NCI-H460 (cell line): ENCODE data around the gene MYLK. TPM values are rescaled to one million over a fixed set of nuclear protein-coding genes. Genes with fewer than 3 reads are reported as not detected.

Experiments
- DNase-seq: peaks from one replicate; pipeline ENCODE4 v3.0.0-alpha.2; 2016; ENCODE audit warnings: low read depth; ENCODE audit errors: extremely low read depth
- total RNA-seq: library from RNA; depleted of rRNA; stranded (reverse); fragments of >200 nt; shearing (Covaris generic); gene quantifications from 2 replicates; pipeline ENCODE4 v1.2.3, GENCODE V29; 2014

Gene MYLK
- total RNA-seq, 1 experiment from 2014 or later, result not detected

DNA sequence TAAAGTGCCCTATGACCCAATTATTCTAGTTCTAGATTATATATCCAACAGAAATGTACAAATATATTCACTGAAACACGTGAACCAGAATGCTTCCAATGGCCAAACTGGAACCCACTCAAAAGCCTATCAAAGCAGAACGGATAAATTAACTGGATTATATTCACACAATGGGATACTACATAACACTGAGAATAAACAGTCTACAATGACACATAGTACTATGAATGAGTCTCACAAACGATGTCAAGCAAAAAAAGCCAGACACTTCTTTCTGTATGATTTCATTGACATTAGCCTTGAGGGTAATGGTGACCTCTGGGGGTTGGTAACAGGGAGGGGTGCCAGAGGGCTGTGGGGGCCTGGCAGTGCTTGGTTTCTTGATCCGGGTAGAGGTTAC lies 248.4 kb downstream of the MYLK start:
- DNase-seq, result no peak

DNA sequence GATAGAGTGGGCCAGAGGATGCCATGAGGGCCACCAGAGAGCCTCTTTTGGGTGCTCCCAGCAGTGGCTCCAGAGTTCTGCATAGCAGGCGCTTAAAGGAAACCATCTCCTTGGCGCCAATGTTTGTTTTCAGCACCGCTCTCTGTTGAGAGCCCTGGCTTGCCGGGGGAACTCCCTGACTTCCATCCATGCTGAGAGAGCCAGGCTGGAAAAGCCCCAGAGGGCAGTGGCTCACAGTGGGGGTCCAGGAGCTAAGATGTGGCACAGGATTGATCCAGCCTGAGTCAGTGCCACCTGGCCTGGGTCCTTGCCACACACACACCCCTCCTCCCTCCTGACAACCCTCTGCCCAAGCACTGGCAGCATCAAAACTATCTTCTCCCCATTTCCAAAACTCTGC lies 248.9 kb downstream of the MYLK start:
- DNase-seq, result no peak

DNA sequence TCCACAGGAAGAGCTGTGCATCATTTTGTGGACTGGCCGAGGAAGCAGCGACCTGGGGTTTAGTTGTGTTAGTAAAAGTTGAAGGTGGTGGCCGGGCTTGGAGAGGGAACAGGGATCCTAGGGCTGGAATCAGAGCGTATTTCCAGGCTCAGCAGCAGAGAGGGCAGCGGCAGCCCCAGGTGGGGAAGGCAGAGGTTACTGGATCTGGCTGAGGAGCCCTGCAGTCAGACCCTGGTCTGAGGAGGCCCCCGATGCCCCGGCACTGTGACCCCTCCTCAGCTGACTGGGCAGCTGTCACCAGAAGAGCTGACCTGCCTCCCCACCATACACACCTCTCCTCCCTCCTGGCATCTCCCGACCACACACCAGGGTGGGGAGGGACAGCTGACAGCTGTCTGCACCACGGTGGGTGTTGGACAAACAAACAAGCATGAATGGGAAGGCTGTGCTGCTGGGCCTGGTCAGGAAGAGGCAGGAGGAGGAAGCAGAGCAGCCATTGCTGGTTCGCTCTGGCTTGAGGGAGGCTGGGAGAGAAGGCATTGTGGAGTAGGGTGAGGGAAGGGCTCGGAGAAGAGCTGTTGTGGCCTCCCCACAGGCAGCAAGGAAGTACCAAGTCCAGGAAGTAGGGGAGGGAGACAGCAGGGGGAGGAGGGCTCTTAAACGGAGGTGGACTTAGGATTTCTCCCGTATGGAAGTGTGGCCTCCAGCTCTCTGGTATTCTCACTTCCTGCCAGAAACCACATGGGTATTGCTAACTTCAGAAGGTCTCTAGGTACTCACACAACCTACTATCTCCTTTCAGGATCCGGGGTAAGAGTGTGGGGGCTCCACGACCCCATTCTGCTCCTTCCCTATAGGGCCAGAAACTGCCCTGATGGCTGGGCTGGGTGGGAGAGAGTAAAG lies 249.7 kb downstream of the MYLK start:
- no peak for DNase-seq

GRCh38 chr3:123633530-123633929 lies 250.6 kb downstream of the MYLK start:
- no peak for DNase-seq

- DNase-seq, result no peak
Measured at GRCh38 chr3:123632161-123632655, 251.9 kb downstream of the MYLK start.

- no peak for DNase-seq
Measured at GRCh38 chr3:123629747-123630047, 254.4 kb downstream of the MYLK start.

- no peak for DNase-seq
Measured at GRCh38 chr3:123628996-123629746, 255.0 kb downstream of the MYLK start.

DNA sequence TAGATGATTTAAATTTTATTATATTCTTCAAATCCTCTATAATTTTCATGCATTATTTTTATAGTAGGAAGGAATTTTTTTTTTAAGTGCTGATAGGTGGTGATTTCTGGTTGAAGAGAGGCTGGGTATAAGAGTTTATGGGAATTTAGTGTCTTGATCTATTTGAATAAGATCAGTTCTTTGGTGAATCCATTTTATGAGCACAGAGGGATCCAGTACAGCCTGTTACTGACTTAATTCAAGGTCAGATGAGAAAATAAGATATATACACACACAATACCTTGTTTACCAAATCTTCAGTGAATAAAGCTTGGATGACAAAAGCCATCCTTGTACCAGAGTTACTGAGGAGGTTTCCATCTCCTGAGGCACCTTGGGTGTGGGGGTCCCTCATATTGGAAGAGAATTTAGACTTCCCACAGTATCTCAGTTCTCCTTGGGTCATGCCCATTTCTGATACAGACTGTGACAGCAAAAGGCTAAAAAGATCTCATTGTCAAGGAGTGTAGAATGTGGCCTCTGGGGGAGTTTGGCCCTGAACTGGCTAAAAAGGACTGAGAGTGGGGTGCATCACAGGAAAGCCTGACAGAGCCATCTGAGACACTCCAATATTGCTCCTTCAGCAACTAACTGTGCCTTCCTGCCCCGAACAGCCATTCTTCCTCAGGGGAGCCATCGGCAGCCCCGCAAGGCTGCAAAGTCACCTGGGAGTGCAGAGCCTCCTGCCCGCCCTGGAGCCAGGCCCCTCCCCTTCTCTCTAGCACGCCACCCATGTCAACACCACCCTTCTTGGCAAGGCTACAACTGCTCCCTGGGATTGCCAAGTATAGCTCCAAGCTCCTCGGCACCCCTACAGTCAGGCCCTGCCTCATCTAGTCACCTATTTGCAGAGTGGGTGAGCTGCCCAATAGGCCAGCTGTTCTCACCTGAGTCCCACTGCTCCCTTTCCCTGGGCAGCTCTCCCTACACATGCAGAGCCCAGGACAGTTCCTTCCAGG lies 256.2 kb downstream of the MYLK start:
- no peak for DNase-seq

DNA sequence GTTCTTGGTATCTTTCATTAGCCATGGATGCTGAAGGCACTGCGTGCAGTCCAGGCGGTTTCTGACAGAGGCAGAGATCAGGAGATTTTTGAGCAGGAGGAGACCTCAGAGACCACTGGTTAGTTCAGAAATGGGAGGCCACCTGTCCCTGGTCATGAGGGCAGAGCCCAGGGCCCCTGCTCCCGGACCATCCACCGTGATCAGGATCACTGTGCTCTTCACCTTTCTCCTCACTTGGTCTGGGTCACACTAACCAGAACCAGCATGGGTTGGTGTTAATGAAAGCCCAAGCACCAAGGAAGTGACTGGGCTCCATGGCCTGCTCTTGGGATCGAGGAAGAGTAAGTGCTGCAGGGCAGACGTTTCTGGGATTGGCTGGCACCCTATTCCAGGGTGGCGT lies 257.3 kb downstream of the MYLK start:
- DNase-seq, result no peak

- no peak for DNase-seq
Measured at GRCh38 chr3:123624302-123624701, 259.8 kb downstream of the MYLK start.

- no peak for DNase-seq
Measured at GRCh38 chr3:123623346-123623880, 260.7 kb downstream of the MYLK start.

DNA sequence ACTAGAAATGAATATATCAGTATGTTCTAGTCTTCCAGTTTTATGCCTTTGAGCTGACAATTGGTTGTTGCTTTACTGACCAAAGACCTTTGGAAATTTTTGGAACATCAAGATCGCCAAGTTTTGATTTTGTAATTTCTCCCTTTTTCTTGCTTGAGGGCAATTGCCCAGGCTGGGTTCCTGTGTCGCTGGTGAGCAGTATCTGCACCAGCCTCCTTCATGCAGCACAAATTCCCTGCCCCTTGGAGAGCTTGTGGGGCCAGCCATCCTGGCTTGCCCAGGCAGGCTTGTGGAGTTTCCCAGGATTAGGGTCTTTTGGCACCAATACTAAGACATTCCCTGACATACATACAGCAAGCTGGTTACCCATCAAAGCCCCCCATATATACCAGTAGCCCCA lies 261.4 kb downstream of the MYLK start:
- no peak for DNase-seq

- DNase-seq, result no peak
Measured at GRCh38 chr3:123621850-123622189, 262.3 kb downstream of the MYLK start.

GRCh38 chr3:123621186-123621849 lies 262.8 kb downstream of the MYLK start:
- DNase-seq, result no peak

DNA sequence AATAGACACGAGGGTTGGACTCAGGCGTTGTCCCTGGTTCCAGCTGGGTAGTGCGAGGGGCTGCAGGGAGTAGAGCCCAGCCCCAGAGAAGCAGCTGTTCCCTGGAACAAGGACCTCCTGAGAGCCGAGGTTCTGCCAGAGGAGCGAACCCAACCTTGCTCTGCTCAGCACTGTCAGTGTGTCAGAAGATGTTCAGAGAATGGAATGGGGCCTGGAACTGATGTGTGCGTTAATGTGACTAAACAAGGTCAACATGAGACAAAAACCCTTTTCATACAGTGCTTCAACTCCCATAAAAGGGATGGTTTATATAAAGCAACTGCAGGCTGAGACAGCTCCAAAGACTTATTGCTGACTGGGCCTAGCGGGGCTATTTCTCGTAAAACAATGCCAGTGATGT lies 263.8 kb downstream of the MYLK start:
- DNase-seq, result no peak

DNA sequence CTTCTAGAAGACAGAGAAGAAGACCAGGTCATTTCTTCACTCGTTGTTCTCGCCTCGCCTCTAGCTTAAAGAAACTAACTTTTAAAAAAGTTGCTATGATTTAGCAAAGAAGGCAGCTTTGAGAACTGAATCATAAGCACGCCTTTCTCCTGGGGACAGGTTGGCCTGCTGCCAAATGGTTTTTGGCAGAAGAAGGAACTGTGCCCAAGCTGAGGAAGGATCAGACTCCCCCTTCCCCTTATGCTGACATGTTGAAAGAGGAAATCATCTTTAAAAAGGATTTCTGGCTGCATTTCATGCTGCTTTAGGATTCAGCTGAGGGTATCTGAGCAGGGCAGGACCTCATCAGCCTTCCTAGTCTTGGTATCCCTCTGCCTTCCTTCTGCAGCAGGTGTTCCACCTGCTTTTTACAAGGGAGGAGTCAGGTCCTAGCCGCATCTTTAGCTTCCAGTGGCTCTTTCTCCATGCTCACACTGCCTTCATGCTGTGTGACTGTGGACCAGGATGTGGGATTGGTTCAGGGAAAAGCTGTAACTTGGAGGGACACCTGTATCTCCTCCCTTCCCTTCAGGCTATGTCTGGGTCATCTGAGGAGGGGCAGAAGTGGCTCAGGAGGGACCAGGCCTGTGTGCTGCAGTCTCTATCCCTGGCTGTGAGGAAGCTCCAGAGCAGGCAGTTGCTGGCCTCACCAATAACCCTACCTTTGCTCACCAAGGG lies 265.2 kb downstream of the MYLK start:
- DNase-seq, result no peak

DNA sequence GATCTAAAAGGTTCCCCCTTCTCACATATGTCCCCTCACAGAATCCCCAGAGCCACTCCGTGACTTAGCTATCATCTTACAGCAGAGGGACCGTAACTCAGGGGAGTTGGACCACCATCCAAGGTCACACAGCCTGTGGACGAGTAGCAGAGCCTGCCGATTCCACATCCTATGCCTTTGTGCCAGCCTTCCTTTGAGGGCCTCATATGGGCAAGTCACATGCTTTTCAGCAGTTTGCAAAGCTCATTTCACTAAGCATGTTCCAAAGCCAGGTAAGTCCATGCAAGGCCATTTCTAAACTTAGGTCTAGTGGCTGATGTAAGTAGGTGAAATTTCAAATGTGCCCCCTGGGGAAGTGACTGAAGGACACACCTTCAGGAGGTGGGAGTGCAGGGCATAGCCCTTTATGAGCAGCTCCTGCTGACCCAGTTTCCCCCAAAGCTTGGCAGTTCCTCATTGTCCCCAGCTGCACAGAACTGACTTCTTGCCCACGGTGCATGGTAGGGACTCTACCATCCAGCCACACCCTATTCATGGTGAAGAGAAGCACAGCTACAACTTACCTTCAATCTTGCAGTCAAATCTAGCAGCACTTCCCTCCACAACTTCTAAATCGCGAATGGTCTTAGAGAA lies 265.9 kb downstream of the MYLK start:
- DNase-seq, result no peak

- no peak for DNase-seq
Measured at GRCh38 chr3:123616593-123616992, 267.5 kb downstream of the MYLK start.

DNA sequence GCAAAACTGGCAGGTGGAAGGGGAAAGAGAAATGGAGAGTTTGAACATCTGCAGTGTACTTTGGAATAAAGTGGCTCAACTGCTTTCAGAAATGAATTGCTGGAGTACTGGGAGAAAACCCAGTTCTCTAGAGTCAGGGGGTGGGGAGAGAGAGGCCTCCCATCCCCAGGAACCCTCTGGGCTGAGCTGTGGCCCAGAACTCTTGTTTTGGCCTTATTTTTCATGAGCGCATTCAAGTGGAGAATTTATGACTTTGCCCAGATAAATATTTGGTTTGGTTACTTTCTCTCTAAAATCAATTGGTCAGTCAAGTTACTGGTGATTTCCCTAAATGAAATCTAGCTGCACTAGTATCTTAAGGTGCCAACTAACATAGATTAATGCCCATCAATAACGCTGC lies 270.6 kb downstream of the MYLK start:
- no peak for DNase-seq
